Loucy (cell line): ENCODE results near the gene LRRC37B.
"Not testable (repeated sequence)": the region's sequence is repeated elsewhere in the genome, so short reads cannot be mapped to it uniquely, and the experiment has no call there.

Experiments used
- CTCF ChIP-seq: fragments of 200-600 bp; sonication (generic); conservative IDR thresholded peaks from 2 replicates; pipeline ENCODE4 v1.5.1; 2014; ENCODE audit warnings: mild to moderate bottlenecking, antibody characterized with exemption, low read length
- EZH2phosphoT487 ChIP-seq: fragments of 200-600 bp; IDR thresholded peaks from 2 replicates; pipeline ENCODE4 v1.6.1; 2018; ENCODE audit warnings: antibody characterized with exemption, mild to moderate bottlenecking, moderate library complexity, borderline replicate concordance

GRCh38 chr17:32083550-32083979 lies 76.4 kb downstream of the LRRC37B start:
- not testable (repeated sequence) for TF ChIP-seq CTCF, EZH2phosphoT487
